Measurements from ENCODE around the gene CBX5.
"Not testable (repeated sequence)": the region's sequence is repeated elsewhere in the genome, so short reads cannot be mapped to it uniquely, and the experiment has no call there.

The CBX5 gene

GRCh38 chr12:54196396-54196795 lies 83.5 kb downstream of the CBX5 start:
- TF ChIP-seq CTCF (conservative IDR thresholded peaks at IDR 0.05), result no peak
- H3K27ac ChIP-seq, result no peak overlapping the region

- no peak for TF ChIP-seq CTCF (conservative IDR thresholded peaks at IDR 0.05)
- no peak overlapping the region for H3K27ac ChIP-seq
These were observed 84.1 kb downstream of the CBX5 start for GRCh38 chr12:54195737-54196347.

GRCh38 chr12:54195080-54195736 lies 84.7 kb downstream of the CBX5 start:
- no peak for TF ChIP-seq CTCF (conservative IDR thresholded peaks at IDR 0.05)
- no peak overlapping the region for H3K27ac ChIP-seq

GRCh38 chr12:54194611-54195010 lies 85.3 kb downstream of the CBX5 start:
- H3K27ac ChIP-seq, result not testable (repeated sequence)

- H3K27ac ChIP-seq, result no peak overlapping the region
- TF ChIP-seq CTCF (conservative IDR thresholded peaks at IDR 0.05), result no peak
These were observed 86.5 kb downstream of the CBX5 start for GRCh38 chr12:54193434-54193833.

- no peak overlapping the region for H3K27ac ChIP-seq
- peak; percentile 97 for TF ChIP-seq CTCF (conservative IDR thresholded peaks at IDR 0.05)
These were observed 88.3 kb downstream of the CBX5 start for GRCh38 chr12:54191550-54192022.

GRCh38 chr12:54191126-54191525 lies 88.8 kb downstream of the CBX5 start:
- TF ChIP-seq CTCF (conservative IDR thresholded peaks at IDR 0.05), result no peak
- H3K27ac ChIP-seq, result no peak overlapping the region

- no peak for TF ChIP-seq CTCF (conservative IDR thresholded peaks at IDR 0.05)
- peak overlapping the region; percentile 76; the same call in 1 of the 2 replicates for H3K27ac ChIP-seq
These were observed 90.8 kb downstream of the CBX5 start for GRCh38 chr12:54189198-54189539.
